Transverse colon (tissue), 4 donors: Measurements from ENCODE around the gene CCNY. TPM values are rescaled to one million over a fixed set of nuclear protein-coding genes. Genes with fewer than 3 reads are reported as not detected.
"Not testable (repeated sequence)": the region's sequence is repeated elsewhere in the genome, so short reads cannot be mapped to it uniquely, and the experiment has no call there.

ENCODE experiments used
- DNase-seq: peaks from one replicate; pipeline ENCODE4 v3.0.0-alpha.2; 2019
- H3K27ac ChIP-seq, 4 donors: fragments of 200-600 bp; sonication (generic); 2 replicates each; pipeline ENCODE4 v1.5.1; 2016 to 2018; ENCODE audit warnings: inconsistent platforms in 4 of 4
- H3K27me3 ChIP-seq: fragments of 200-600 bp; sonication (generic); 2 replicates; pipeline ENCODE4 v1.5.1; 2017; ENCODE audit warnings: inconsistent platforms
- H3K36me3 ChIP-seq, 4 donors: fragments of 200-600 bp; sonication (generic); 2 replicates each; pipeline ENCODE4 v1.5.1; 2017 to 2019; ENCODE audit warnings: inconsistent platforms in 4 of 4
- H3K4me1 ChIP-seq, 4 donors: fragments of 200-600 bp; sonication (generic); 2 replicates each; pipeline ENCODE4 v1.5.1; 2017 to 2020; ENCODE audit warnings: inconsistent platforms in 4 of 4
- H3K4me3 ChIP-seq, 4 donors: fragments of 200-600 bp; sonication (generic); 1 replicate in 1 of 4; 2 replicates in 3 of 4; pipeline versions ENCODE4 v1.5.1 to v1.6.1; 2017 to 2019; ENCODE audit warnings: inconsistent platforms in 4 of 4
- H3K9me3 ChIP-seq, 2 donors: fragments of 200-600 bp; sonication (generic); 2 replicates each; pipeline ENCODE4 v1.5.1; 2017 to 2019; ENCODE audit warnings: inconsistent platforms in 2 of 2
- CTCF ChIP-seq, 5 experiments: fragments of 200-600 bp in 3 of 5; fragments of 450-650 bp in 2 of 5; sonication (generic) in 3 of 5; IDR thresholded peaks; 1 replicate in 2 of 5; 2 replicates in 3 of 5; pipeline ENCODE4 v1.5.1; 2016 to 2017; ENCODE audit warnings: antibody characterized with exemption in 5 of 5, inconsistent platforms in 3 of 5, mild to moderate bottlenecking in 2 of 5, moderate library complexity in 1 of 5
- EP300 ChIP-seq: sonication (generic); formaldehyde crosslinking; IDR thresholded peaks from one replicate; pipeline ENCODE4 v1.6.1; 2017; ENCODE audit warnings: antibody characterized with exemption, low read depth
- POLR2A ChIP-seq: fragments of 450-650 bp; IDR thresholded peaks from one replicate; pipeline ENCODE4 v1.6.1; 2016; ENCODE audit warnings: antibody characterized with exemption, mild to moderate bottlenecking, moderate library complexity
- POLR2AphosphoS5 ChIP-seq, 3 donors: sonication (generic); formaldehyde crosslinking; IDR thresholded peaks; one replicate each; pipeline ENCODE4 v1.6.1; 2016; ENCODE audit warnings: antibody characterized with exemption in 3 of 3
- WGBS, 2 donors: methylation state at CpG; one replicate each; pipeline ENCODE4 v1.1.5; 2018; ENCODE audit warnings: low coverage in 1 of 2; 5-methylcytosine and 5-hydroxymethylcytosine counted together
- in situ Hi-C, 4 donors: fragments of 200-750 bp; cut with MboI; loops; one replicate each; pipeline versions ENCODE4 v1.15.0 to v1.15.1; 2017; ENCODE audit warnings: low sequenced_read_pairs in 3 of 4, low pct_ligation_motif_present in 1 of 4, low pct_unique_long_range_greater_than_20kb in 1 of 4
- intact Hi-C: fragments of 100-400 bp; cut with DNase I; formaldehyde crosslinking; loops from one replicate; pipeline ENCODE4 v1.15.1; 2023; ENCODE audit warnings: low total_unique reads
- total RNA-seq, 4 donors: library from RNA; depleted of rRNA; stranded (reverse); fragments of >200 nt; gene quantifications; one replicate each; pipeline ENCODE4 v1.1.0, GENCODE V29; 2016

Gene CCNY
- total RNA-seq, 4 donors from 2014 or later: 19.5 to 53.9 (median 41.4) TPM

- WGBS, 2 donors: 62 to 68% methylated on average over 2 of the region's 2 CpGs
- Histone ChIP-seq H3K9me3 (no peaks in the 10 kb centered on the region), H3K27ac (no peak overlapping the region), H3K4me3 (no peak overlapping the region), H3K36me3 (no peaks in the 10 kb centered on the region), H3K4me1 (peaks cover 0 to 10% (median 4%) of the 10 kb centered on the region in 4 donors), H3K27me3 (no peaks in the 10 kb centered on the region)
- intact Hi-C loops: no loop called here
- DNase-seq: no peak
- in situ Hi-C loops: no loop called here
- TF ChIP-seq POLR2AphosphoS5 (IDR thresholded peaks at IDR 0.05): no peak
- TF ChIP-seq EP300: no peak
- TF ChIP-seq CTCF (IDR thresholded peaks at IDR 0.05): no peak
- TF ChIP-seq POLR2A: no peak
These were observed 179.9 kb downstream of the CCNY start for GRCh38 chr10:35516102-35516670.

- TF ChIP-seq EP300 (no peak), CTCF (IDR thresholded peaks at IDR 0.05) (no peak), POLR2AphosphoS5 (IDR thresholded peaks at IDR 0.05) (no peak), POLR2A (no peak)
- DNase-seq: no peak
- H3K4me3 ChIP-seq: no peak overlapping the region
These were observed 181.3 kb downstream of the CCNY start for GRCh38 chr10:35517431-35518181.

GRCh38 chr10:35518187-35518586 lies 181.9 kb downstream of the CCNY start:
- H3K36me3 ChIP-seq, H3K4me1 ChIP-seq, H3K27ac ChIP-seq, H3K9me3 ChIP-seq, DNase-seq, H3K4me3 ChIP-seq, intact Hi-C loops, in situ Hi-C loops, H3K27me3 ChIP-seq: not testable (repeated sequence)
- 100% methylated on average over 1 of the region's 1 CpG; no CpG with 5 or more reads in 1 of the 2 donors for WGBS, 2 donors

More at GRCh38 chr10:35517431-35518181, 181.3 kb downstream of the CCNY start:
- in situ Hi-C loops (no loop called here), intact Hi-C loops (no loop called here)
- Histone ChIP-seq H3K27me3 (no peaks in the 10 kb centered on the region), H3K36me3 (no peaks in the 10 kb centered on the region), H3K9me3 (no peaks in the 10 kb centered on the region), H3K4me1 (peaks cover 0 to 10% (median 4%) of the 10 kb centered on the region in 4 donors), H3K27ac (no peak overlapping the region)
- WGBS, 2 donors: 86 to 93% methylated on average over 2 to 11 of the region's 11 CpGs

- Histone ChIP-seq H3K4me1 (peaks cover 0 to 5% (median 2%) of the 10 kb centered on the region in 4 donors), H3K27ac (no peak overlapping the region), H3K4me3 (no peak overlapping the region), H3K27me3 (no peaks in the 10 kb centered on the region), H3K36me3 (no peaks in the 10 kb centered on the region), H3K9me3 (no peaks in the 10 kb centered on the region)
- in situ Hi-C loops (no loop called here), intact Hi-C loops (no loop called here)
- no peak for DNase-seq
- 96% methylated on average over 3 of the region's 3 CpGs; no CpG with 5 or more reads in 1 of the 2 donors for WGBS, 2 donors
- TF ChIP-seq POLR2A (no peak), CTCF (IDR thresholded peaks at IDR 0.05) (no peak), EP300 (no peak), POLR2AphosphoS5 (IDR thresholded peaks at IDR 0.05) (no peak)
These were observed 184.7 kb downstream of the CCNY start for GRCh38 chr10:35520996-35521395.
